ENCODE results near the gene TEX14.

TEX14 gene

DNA sequence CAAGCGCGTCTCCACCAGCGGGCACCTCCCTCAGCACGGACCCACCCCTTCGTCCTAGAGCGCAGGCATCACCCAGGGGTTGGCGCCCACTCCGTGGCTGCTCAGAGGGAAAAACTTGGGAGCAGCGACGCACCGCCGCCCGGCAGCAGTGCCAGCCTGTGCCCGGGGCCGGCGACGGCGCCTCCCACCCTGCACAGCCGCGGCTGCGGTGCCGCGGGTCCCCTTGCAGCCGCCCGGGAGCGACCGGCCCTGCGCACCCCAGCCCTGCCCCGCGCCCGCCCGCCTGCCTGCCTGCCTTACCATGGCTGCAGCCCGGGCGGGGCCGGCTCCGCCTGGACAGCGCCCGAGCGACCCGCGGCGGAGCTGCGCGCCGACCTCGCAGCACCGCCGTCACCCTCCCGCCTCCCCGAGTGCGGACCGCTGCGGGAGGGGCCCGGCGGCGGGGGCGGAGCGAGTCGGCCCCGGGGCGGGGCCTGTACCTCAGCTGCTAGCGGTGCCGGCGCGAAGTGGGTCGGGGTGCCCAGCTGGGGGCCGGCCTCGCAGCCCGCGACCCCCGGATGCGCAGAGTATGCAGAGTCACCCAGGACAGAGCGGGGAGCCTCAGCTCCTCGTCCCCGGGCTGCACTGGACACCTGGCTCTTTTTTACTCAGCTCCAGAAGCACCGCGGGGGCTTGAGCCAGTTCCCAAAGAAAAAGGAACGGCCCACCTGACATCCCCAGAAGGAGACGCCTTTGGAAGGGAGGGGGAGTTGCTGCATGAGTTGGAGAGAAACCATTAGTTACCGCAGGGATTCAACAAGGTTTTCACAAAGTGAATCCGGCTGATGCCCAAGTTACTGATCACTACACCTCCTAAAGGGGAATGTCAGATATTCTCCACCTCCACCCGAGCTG lies 159.9 kb downstream of the TEX14 start:
- no peak for DNase-seq

DNA sequence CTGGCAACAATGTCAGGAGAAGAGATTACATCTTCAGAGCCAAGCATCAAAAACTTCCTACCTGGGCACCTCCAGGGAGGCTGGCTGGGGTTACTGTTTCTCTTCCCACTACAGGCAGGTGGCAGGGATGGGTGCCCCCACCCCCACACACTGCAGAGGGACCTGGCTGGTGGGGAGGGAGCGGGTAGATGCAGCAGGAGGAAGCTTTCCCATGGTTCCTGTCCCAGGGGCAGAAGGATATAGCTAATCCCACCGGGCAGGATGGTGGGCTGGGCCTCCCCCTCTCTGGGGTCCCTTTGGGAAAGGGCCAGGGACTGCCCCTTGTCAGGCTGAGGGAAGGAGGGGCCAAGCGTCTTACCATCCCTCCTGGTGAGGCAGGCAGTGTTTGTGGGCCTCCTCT lies 160.7 kb downstream of the TEX14 start:
- peak overlapping the region; percentile 46 for H3K4me3 ChIP-seq (ENCODE audit: low read depth, low read length)
- H3K27me3 ChIP-seq (replicated peaks) = no peaks in the 10 kb centered on the region
- no peak overlapping the region for H3K27ac ChIP-seq
- TF ChIP-seq, protein P1, sequence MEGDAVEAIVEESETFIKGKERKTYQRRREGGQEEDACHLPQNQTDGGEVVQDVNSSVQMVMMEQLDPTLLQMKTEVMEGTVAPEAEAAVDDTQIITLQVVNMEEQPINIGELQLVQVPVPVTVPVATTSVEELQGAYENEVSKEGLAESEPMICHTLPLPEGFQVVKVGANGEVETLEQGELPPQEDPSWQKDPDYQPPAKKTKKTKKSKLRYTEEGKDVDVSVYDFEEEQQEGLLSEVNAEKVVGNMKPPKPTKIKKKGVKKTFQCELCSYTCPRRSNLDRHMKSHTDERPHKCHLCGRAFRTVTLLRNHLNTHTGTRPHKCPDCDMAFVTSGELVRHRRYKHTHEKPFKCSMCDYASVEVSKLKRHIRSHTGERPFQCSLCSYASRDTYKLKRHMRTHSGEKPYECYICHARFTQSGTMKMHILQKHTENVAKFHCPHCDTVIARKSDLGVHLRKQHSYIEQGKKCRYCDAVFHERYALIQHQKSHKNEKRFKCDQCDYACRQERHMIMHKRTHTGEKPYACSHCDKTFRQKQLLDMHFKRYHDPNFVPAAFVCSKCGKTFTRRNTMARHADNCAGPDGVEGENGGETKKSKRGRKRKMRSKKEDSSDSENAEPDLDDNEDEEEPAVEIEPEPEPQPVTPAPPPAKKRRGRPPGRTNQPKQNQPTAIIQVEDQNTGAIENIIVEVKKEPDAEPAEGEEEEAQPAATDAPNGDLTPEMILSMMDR (IDR thresholded peaks at IDR 0.05; ENCODE audit: low read depth, low read length, missing control alignments) = no peak
- in situ Hi-C loops (cut with HindIII; ENCODE audit: low pct_ligation_motif_present, low sequenced_read_pairs) = no loop called here
- H3K36me3 ChIP-seq (replicated peaks) = no peaks in the 10 kb centered on the region
- no peak for DNase-seq

More for the DNA sequence above, 159.9 kb downstream of the TEX14 start:
- in situ Hi-C loops (cut with HindIII; ENCODE audit: low pct_ligation_motif_present, low sequenced_read_pairs) = no loop called here
- Histone ChIP-seq H3K4me3 (ENCODE audit: low read depth, low read length) (peak overlapping the region; percentile 49), H3K27ac (no peak overlapping the region), H3K27me3 (replicated peaks) (no peaks in the 10 kb centered on the region), H3K36me3 (replicated peaks) (no peaks in the 10 kb centered on the region)
- TF ChIP-seq, protein P1 (IDR thresholded peaks at IDR 0.05; ENCODE audit: low read depth, low read length, missing control alignments) = no peak

DNA sequence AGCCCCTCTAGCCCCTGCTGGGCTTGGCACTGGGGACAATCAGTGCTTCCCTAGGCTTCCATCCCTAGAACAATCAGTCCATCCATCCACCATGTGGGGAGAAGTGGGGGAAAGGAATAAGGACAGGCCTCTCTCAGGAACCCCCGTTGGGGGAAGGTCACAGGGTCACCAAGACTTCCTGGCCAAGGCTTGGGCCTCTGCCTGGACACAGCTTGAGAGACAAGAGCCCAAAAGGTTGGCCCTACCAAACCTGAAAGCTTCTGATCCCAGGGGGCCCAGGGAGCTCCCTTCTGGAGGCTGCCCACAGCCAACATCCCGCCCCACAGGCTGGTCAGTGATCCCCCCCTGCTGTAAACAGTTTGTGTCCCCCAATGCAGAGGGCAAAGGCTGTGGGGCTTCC lies 161.2 kb downstream of the TEX14 start:
- H3K4me3 ChIP-seq (ENCODE audit: low read depth, low read length) = no peak overlapping the region
- in situ Hi-C loops (cut with HindIII; ENCODE audit: low pct_ligation_motif_present, low sequenced_read_pairs) = no loop called here
- TF ChIP-seq, protein P1 (IDR thresholded peaks at IDR 0.05; ENCODE audit: low read depth, low read length, missing control alignments) = no peak
- no peaks in the 10 kb centered on the region for H3K36me3 ChIP-seq (replicated peaks)
- H3K27ac ChIP-seq = no peak overlapping the region
- no peak for DNase-seq
- H3K27me3 ChIP-seq (replicated peaks) = no peaks in the 10 kb centered on the region

DNA sequence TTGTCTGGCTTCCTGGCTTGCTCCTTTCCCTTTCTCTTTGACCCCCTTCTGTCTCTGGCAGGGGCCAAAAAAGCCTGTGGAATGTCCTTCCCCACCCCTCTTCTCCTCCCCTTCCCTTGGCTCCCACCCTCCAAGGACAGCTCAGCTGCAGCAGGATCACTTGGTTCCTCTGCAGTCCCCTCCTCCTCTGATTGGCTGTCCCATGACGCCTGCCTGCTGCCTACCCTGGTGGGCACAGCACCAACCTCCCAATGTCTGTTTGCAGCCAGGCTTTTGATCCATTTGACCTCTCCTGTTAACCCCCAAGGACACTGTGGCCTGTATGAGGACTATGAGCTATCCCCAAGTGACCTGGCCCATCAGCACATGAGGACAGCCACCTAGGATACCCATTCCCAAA lies 162.6 kb downstream of the TEX14 start:
- TF ChIP-seq, protein P1 (IDR thresholded peaks at IDR 0.05; ENCODE audit: low read depth, low read length, missing control alignments) = no peak
- H3K27ac ChIP-seq = no peak overlapping the region
- H3K4me3 ChIP-seq (ENCODE audit: low read depth, low read length) = no peak overlapping the region
- H3K27me3 ChIP-seq (replicated peaks) = no peaks in the 10 kb centered on the region
- no peaks in the 10 kb centered on the region for H3K36me3 ChIP-seq (replicated peaks)
- in situ Hi-C loops (cut with HindIII; ENCODE audit: low pct_ligation_motif_present, low sequenced_read_pairs) = no loop called here
- no peak for DNase-seq

DNA sequence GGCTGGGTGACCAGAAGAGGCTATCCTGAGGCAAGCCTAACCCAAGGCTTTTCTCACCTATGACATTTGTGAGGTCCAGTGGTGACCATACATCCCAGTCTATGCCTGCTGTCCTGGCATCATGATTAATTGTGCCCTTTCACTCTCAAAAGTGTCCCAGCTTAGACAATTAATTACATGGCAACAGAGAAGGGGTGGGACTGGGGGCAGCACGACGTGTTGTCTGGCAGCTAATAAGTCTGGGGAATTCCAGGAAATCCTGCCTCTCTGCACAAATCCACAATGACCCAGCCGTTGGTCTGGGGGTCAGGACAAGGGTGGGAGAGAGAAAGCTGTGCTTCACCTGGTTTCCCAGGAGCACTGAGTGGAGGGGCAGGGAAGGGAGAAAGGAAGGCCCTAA lies 163.4 kb downstream of the TEX14 start:
- H3K4me3 ChIP-seq (ENCODE audit: low read depth, low read length) = no peak overlapping the region
- TF ChIP-seq, protein P1 (IDR thresholded peaks at IDR 0.05; ENCODE audit: low read depth, low read length, missing control alignments) = no peak
- no peaks in the 10 kb centered on the region for H3K36me3 ChIP-seq (replicated peaks)
- H3K27me3 ChIP-seq (replicated peaks) = no peaks in the 10 kb centered on the region
- no peak overlapping the region for H3K27ac ChIP-seq
- DNase-seq = no peak
- in situ Hi-C loops (cut with HindIII; ENCODE audit: low pct_ligation_motif_present, low sequenced_read_pairs) = no loop called here

Data from brain microvascular endothelial cell (primary cell).